H9 (cell line): ENCODE measurements around the gene CCDC86. TPM values are rescaled to one million over a fixed set of nuclear protein-coding genes. Genes with fewer than 3 reads are reported as not detected.

ENCODE experiments used
- DNase-seq: peaks from one replicate; pipeline ENCODE4 v3.0.0-alpha.2; 2017
- H2AFZ ChIP-seq: one replicate; pipeline ENCODE4 v1.6.1; 2013; ENCODE audit warnings: mild to moderate bottlenecking, low read length, control low read depth, moderate library complexity
- H2AK5ac ChIP-seq: 2 replicates; pipeline ENCODE4 v1.6.1; 2013; ENCODE audit warnings: low read length, control low read depth, mixed read lengths; ENCODE audit not compliant: insufficient read length
- H2BK120ac ChIP-seq: one replicate; pipeline ENCODE4 v1.6.1; 2013; ENCODE audit warnings: low read depth, mild to moderate bottlenecking, low read length, control low read depth, inconsistent platforms; ENCODE audit not compliant: poor library complexity, severe bottlenecking
- H2BK12ac ChIP-seq: 2 replicates; pipeline ENCODE4 v1.6.1; 2013; ENCODE audit warnings: low read length, control low read depth, mixed read lengths, low read depth; ENCODE audit not compliant: insufficient read length
- H2BK15ac ChIP-seq: 2 replicates; pipeline ENCODE4 v1.6.1; 2013; ENCODE audit warnings: low read depth, low read length, control low read depth
- H2BK20ac ChIP-seq: one replicate; pipeline ENCODE4 v1.6.1; 2013; ENCODE audit warnings: low read depth, mild to moderate bottlenecking, low read length, control low read depth, inconsistent platforms; ENCODE audit not compliant: poor library complexity, severe bottlenecking
- H2BK5ac ChIP-seq: 2 replicates; pipeline ENCODE4 v1.6.1; 2013; ENCODE audit warnings: low read length, control low read depth, mixed read lengths; ENCODE audit not compliant: insufficient read length
- H3K14ac ChIP-seq: 2 replicates; pipeline ENCODE4 v1.6.1; 2013; ENCODE audit warnings: low read length, control low read depth; ENCODE audit not compliant: insufficient read depth
- H3K18ac ChIP-seq: 2 replicates; pipeline ENCODE4 v1.6.1; 2013; ENCODE audit warnings: low read depth, mild to moderate bottlenecking, mixed read lengths, low read length, control low read depth; ENCODE audit not compliant: insufficient read length
- H3K23ac ChIP-seq: 2 replicates; pipeline ENCODE4 v1.6.1; 2013; ENCODE audit warnings: low read length, control low read depth, mixed read lengths, low read depth; ENCODE audit not compliant: insufficient read length
- H3K23me2 ChIP-seq: 2 replicates; pipeline ENCODE4 v1.6.1; 2013; ENCODE audit warnings: low read depth, mild to moderate bottlenecking, mixed read lengths, low read length, control low read depth; ENCODE audit not compliant: insufficient read length, poor library complexity, severe bottlenecking
- H3K27ac ChIP-seq: 2 replicates; pipeline ENCODE4 v1.5.1; 2013; ENCODE audit warnings: low read length, control low read depth, mixed read lengths, low read depth; ENCODE audit not compliant: insufficient read length
- H3K27me3 ChIP-seq: 2 replicates; pipeline ENCODE4 v1.6.1; 2013; ENCODE audit warnings: low read length, control low read depth, inconsistent platforms; ENCODE audit not compliant: insufficient read depth
- H3K4ac ChIP-seq: 2 replicates; pipeline ENCODE4 v1.6.1; 2013; ENCODE audit warnings: low read depth, mild to moderate bottlenecking, control low read depth, inconsistent platforms, low read length, moderate library complexity
- H3K4me1 ChIP-seq: 2 replicates; pipeline ENCODE4 v1.6.1; 2013; ENCODE audit warnings: low read length, control low read depth, inconsistent platforms; ENCODE audit not compliant: insufficient read depth
- H3K4me2 ChIP-seq: 2 replicates; pipeline ENCODE4 v1.6.1; 2013; ENCODE audit warnings: low read length, control low read depth, mixed read lengths; ENCODE audit not compliant: insufficient read length, insufficient read depth
- H3K56ac ChIP-seq: 2 replicates; pipeline ENCODE4 v1.6.1; 2013; ENCODE audit warnings: low read depth, mild to moderate bottlenecking, mixed read lengths, low read length, control low read depth; ENCODE audit not compliant: insufficient read length
- H3K79me1 ChIP-seq: 2 replicates; pipeline ENCODE4 v1.6.1; 2013; ENCODE audit warnings: low read depth, mild to moderate bottlenecking, moderate library complexity, low read length, control low read depth, inconsistent platforms; ENCODE audit not compliant: insufficient read depth, poor library complexity, severe bottlenecking
- H3K79me2 ChIP-seq: 2 replicates; pipeline ENCODE4 v1.6.1; 2013; ENCODE audit warnings: low read length, control low read depth, inconsistent platforms; ENCODE audit not compliant: insufficient read depth
- H3K9ac ChIP-seq: 2 replicates; pipeline ENCODE4 v1.6.1; 2013; ENCODE audit warnings: low read length, control low read depth, mixed read lengths; ENCODE audit not compliant: insufficient read length; ENCODE audit errors: extremely low read depth
- H3K9me3 ChIP-seq: one replicate; pipeline ENCODE4 v1.6.1; 2013; ENCODE audit warnings: low read depth, low read length, inconsistent platforms; ENCODE audit not compliant: control insufficient read depth
- H3T11ph ChIP-seq: one replicate; pipeline ENCODE4 v1.6.1; 2013; ENCODE audit warnings: mild to moderate bottlenecking, low read length, control low read depth, inconsistent platforms
- H4K20me1 ChIP-seq: one replicate; pipeline ENCODE4 v1.6.1; 2013; ENCODE audit not compliant: control insufficient read depth, insufficient read length, insufficient read depth
- H4K5ac ChIP-seq: 2 replicates; pipeline ENCODE4 v1.6.1; 2013; ENCODE audit warnings: low read depth, mild to moderate bottlenecking, mixed read lengths, low read length, control low read depth; ENCODE audit not compliant: insufficient read length
- H4K8ac ChIP-seq: replicated peaks from 2 replicates; pipeline ENCODE4 v1.6.1; 2013; ENCODE audit warnings: low read length, control low read depth, mixed read lengths, low read depth; ENCODE audit not compliant: insufficient read length
- H4K91ac ChIP-seq: 2 replicates; pipeline ENCODE4 v1.6.1; 2013; ENCODE audit warnings: low read depth, mild to moderate bottlenecking, moderate library complexity, mixed read lengths, low read length, control low read depth; ENCODE audit not compliant: insufficient read length
- H3K27ac Mint-ChIP-seq, 3 experiments: 2 replicates in 2 of 3; 3 replicates in 1 of 3; pipeline ENCODE4 v1.8.0; 2020 to 2021; ENCODE audit warnings: mixed read lengths in 3 of 3, mild to moderate bottlenecking in 1 of 3, moderate library complexity in 1 of 3
- H3K27me3 Mint-ChIP-seq: 2 replicates; pipeline ENCODE4 v1.8.0; 2021; ENCODE audit warnings: low read depth, mild to moderate bottlenecking, moderate library complexity, mixed read lengths
- H3K36me3 Mint-ChIP-seq, 3 experiments: 2 replicates in 2 of 3; 3 replicates in 1 of 3; pipeline ENCODE4 v1.8.0; 2020 to 2021; ENCODE audit warnings: low read depth in 3 of 3, mixed read lengths in 3 of 3; ENCODE audit not compliant: insufficient read depth in 1 of 3
- H3K4me1 Mint-ChIP-seq, 2 experiments: 2 replicates each; pipeline ENCODE4 v1.8.0; 2020; ENCODE audit warnings: mixed read lengths in 2 of 2
- H3K4me3 Mint-ChIP-seq, 2 experiments: 2 replicates in 1 of 2; 3 replicates in 1 of 2; pipeline ENCODE4 v1.8.0; 2020 to 2021; ENCODE audit warnings: mild to moderate bottlenecking in 2 of 2, mixed read lengths in 2 of 2, moderate library complexity in 1 of 2
- H3K9me3 Mint-ChIP-seq, 2 experiments: 2 replicates in 1 of 2; 3 replicates in 1 of 2; pipeline ENCODE4 v1.8.0; 2020; ENCODE audit warnings: mild to moderate bottlenecking in 2 of 2, mixed read lengths in 2 of 2, moderate library complexity in 1 of 2
- WGBS: extraction: QIAGEN DNeasy Blood & Tissue Kit; methylation state at CpG from one replicate; pipeline ENCODE4 v1.1.7; 2013; ENCODE audit warnings: missing lambda C conversion rate, low lambda C conversion rate, mixed read lengths; ENCODE audit not compliant: insufficient read length; ENCODE audit errors: extremely low coverage; 5-methylcytosine and 5-hydroxymethylcytosine counted together
- total RNA-seq: library from RNA; stranded (reverse); gene quantifications from 2 replicates; pipeline ENCODE4 v1.2.1, GENCODE V29; 2021
- TF ChIP-seq, protein P1 (sequence below): fragments of 200-600 bp; sonication (generic); conservative IDR thresholded peaks from 3 replicates; pipeline ENCODE4 v1.8.0; 2021; ENCODE audit warnings: antibody characterized with exemption, mild to moderate bottlenecking

Gene CCDC86
- total RNA-seq, 1 experiment from 2014 or later: 82.3 TPM

- no peaks in the 10 kb centered on the region for H3K23me2 ChIP-seq
- peaks cover 13% of the 10 kb centered on the region; the same call in 1 of the 2 replicates for H3K79me2 ChIP-seq
- H3K4ac ChIP-seq: no peak overlapping the region
- Mint-ChIP-seq H3K36me3 (peaks cover 40 to 74% (median 54%) of the 10 kb centered on the region in 3 experiments), H3K4me1 (peaks cover 16 to 18% of the 10 kb centered on the region in 2 experiments), H3K27me3 (no peaks in the 10 kb centered on the region; the same call in 1 of the 2 replicates), H3K9me3 (no peaks in the 10 kb centered on the region), H3K27ac (peak overlapping the region in 1 of 3 experiments; percentile 81; a peak in 1 of 7 replicates), H3K4me3 (no peak overlapping the region)
- H3K27ac ChIP-seq: no peak overlapping the region
- no CpG with 5 or more reads among the region's 10 CpGs for WGBS
- H3K4me2 ChIP-seq: no peak overlapping the region
- H3K79me1 ChIP-seq: no peaks in the 10 kb centered on the region
- H2BK120ac ChIP-seq: no peak overlapping the region
- H3K9ac ChIP-seq: no peak overlapping the region
- no peak overlapping the region for H2BK5ac ChIP-seq
- no peaks in the 10 kb centered on the region for H3K9me3 ChIP-seq
- H2AFZ ChIP-seq: no peak overlapping the region
- H3K27me3 ChIP-seq: no peaks in the 10 kb centered on the region
- no peak overlapping the region for H2BK12ac ChIP-seq
- no peak overlapping the region for H4K91ac ChIP-seq
- DNase-seq: no peak
- H4K20me1 ChIP-seq: no peaks in the 10 kb centered on the region
- no peak overlapping the region for H4K8ac ChIP-seq
- H3K4me1 ChIP-seq: peaks cover 4% of the 10 kb centered on the region; the same call in 1 of the 2 replicates
- no peak overlapping the region for H2BK20ac ChIP-seq
- H3K18ac ChIP-seq: no peak overlapping the region
- no peak overlapping the region for H2AK5ac ChIP-seq
- no peak overlapping the region for H2BK15ac ChIP-seq
- H3K56ac ChIP-seq: no peak overlapping the region
- H3T11ph ChIP-seq: no peak overlapping the region
- TF ChIP-seq, protein P1, sequence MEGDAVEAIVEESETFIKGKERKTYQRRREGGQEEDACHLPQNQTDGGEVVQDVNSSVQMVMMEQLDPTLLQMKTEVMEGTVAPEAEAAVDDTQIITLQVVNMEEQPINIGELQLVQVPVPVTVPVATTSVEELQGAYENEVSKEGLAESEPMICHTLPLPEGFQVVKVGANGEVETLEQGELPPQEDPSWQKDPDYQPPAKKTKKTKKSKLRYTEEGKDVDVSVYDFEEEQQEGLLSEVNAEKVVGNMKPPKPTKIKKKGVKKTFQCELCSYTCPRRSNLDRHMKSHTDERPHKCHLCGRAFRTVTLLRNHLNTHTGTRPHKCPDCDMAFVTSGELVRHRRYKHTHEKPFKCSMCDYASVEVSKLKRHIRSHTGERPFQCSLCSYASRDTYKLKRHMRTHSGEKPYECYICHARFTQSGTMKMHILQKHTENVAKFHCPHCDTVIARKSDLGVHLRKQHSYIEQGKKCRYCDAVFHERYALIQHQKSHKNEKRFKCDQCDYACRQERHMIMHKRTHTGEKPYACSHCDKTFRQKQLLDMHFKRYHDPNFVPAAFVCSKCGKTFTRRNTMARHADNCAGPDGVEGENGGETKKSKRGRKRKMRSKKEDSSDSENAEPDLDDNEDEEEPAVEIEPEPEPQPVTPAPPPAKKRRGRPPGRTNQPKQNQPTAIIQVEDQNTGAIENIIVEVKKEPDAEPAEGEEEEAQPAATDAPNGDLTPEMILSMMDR: no peak
- no peak overlapping the region for H3K23ac ChIP-seq
- H4K5ac ChIP-seq: no peak overlapping the region
- H3K14ac ChIP-seq: no peak overlapping the region
These were observed 6.8 kb downstream of the CCDC86 start for GRCh38 chr11:60848714-60849151.
